Fibroblast of skin of right biceps (primary cell): ENCODE results near the gene EDC3.
"Not testable (repeated sequence)": the region's sequence is repeated elsewhere in the genome, so short reads cannot be mapped to it uniquely, and the experiment has no call there.

Experiments used
- DNase-seq: peaks from one replicate; pipeline ENCODE4 v3.0.0-alpha.2; 2013

The EDC3 gene

GRCh38 chr15:74709011-74709410, 13.2 kb upstream of the EDC3 start:
- DNase-seq: no peak

DNA sequence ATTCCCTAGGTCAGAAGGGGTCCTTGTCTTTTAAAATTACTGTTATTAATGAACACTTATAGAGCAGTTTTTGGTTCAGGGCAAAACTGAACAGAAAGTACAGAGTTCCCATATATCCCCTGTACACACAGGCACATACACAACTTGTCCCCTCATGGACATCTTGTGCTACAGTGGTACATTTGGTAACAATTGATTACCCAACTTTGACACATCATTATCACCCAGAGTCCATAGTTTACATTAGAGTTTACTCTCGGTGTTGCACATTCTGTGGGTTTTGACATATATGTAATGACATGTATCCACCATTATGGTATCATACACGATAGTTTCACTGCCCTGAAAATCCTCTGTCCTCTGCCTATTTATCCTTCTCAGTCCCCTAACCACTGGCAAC, 984 bp upstream of the EDC3 start:
- DNase-seq: no peak

- no peak for DNase-seq
Measured at GRCh38 chr15:74696398-74696729, 540 bp upstream of the EDC3 start.

GRCh38 chr15:74692327-74692726, 3.5 kb downstream of the EDC3 start:
- no peak for DNase-seq

DNA sequence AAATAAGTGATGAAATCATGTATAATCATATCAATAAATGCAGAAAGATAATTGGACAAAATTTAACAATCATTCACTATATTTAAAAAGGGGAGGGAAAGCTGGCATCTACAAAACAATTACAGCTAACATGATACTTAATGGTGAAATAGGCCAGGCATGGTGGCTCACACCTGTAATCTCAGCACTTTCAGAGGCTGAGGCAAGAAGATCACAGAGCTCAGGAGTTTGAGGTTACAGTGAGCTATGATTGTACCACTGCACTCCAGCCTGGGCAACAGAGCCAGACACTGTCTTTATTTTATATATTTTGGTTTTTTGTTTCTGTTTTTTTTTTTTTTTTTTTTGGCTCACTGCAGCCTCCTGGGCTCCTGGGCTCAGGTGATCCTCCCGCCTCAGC, 12.1 kb downstream of the EDC3 start:
- no peak for DNase-seq

DNA sequence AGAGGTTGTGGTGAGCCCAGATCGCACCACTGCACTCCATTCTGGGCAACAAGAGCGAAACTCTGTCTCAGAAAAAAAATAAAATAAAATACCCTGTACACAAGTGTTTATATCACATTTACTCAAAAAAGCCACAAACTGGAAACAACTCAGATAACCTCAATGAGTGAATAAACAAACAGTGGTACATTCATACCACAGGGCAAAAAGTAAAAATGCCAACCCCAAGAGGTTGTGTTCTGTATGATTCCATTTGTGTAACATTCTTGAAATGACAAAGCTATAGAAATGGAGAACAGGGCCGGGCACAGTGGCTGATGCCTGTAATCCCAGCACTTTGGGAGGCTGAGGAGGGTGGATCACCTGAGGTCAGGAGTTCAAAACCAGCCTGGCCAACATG, 12.9 kb downstream of the EDC3 start:
- DNase-seq: no peak

- DNase-seq: no peak
Measured at GRCh38 chr15:74680456-74680855, 15.4 kb downstream of the EDC3 start.

DNA sequence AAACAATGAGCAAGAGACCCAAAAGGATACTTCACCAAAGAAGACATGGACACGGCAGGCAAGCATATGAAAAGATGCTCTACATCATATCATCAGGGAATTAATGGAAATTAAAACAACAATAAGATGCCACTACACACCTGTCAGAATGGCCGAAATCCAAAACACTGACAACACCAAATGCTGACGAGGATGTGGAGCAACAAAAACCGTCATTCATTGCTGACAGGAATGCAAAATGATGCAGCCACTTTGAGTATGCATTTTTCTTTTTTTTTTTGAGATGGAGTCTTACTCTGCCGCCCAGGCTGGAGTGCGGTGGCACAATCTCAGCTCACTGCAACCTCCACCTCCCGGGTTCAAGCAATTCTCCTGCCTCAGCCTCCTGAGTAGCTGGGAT, 19.0 kb downstream of the EDC3 start:
- no peak for DNase-seq

- no peak for DNase-seq
Measured at GRCh38 chr15:74674161-74674560, 21.7 kb downstream of the EDC3 start.

DNA sequence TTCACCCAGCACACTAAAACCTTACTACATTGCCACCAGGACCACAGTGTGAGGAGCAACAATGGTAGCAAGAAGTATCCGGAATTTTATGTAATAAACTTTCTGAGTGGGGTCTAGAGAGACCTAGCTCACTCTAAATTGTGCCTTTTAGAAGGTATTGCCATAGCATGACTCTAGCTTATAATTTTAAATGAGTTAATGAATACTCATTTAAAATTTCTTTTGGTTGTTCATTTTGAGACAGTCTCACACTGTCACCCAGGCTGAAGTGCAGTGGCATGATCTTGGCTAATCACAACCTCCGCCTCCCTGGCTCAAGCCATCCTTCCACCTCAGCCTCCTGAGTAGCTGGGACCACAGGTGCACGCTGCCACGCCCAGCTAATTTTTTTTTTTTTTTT, 26.2 kb downstream of the EDC3 start:
- DNase-seq: no peak

GRCh38 chr15:74667975-74668374, 27.8 kb downstream of the EDC3 start:
- no peak for DNase-seq

- no peak for DNase-seq
Measured at GRCh38 chr15:74664670-74665069, 31.2 kb downstream of the EDC3 start.

DNA sequence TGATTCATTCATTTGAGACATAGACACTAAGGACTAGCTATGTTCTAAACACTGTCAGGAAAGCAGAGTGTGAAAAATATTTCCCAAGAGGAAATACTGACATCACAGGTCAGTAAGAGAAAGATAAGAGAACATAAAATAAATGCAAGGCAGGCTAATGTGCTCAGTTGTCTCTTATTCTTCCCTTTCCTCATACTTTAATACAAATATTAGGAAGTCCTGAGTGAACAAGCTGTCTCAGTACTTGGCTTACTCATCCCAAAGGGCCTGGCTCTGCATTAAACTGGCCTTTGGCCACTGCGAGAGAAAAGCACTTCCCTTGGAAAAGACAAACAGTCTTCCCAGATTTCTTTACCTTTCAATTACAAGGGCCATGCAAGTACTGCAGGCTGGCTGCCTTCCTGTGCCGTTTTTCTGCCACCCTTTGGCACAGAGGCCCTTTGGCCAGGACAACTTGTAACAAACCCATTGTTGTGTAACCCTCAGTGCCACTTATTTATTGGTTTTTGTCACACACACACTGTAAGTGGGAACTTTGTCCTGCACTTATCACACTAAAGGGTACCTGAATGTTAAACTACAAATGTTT, 31.7 kb downstream of the EDC3 start:
- peak; percentile 10 for DNase-seq

DNA sequence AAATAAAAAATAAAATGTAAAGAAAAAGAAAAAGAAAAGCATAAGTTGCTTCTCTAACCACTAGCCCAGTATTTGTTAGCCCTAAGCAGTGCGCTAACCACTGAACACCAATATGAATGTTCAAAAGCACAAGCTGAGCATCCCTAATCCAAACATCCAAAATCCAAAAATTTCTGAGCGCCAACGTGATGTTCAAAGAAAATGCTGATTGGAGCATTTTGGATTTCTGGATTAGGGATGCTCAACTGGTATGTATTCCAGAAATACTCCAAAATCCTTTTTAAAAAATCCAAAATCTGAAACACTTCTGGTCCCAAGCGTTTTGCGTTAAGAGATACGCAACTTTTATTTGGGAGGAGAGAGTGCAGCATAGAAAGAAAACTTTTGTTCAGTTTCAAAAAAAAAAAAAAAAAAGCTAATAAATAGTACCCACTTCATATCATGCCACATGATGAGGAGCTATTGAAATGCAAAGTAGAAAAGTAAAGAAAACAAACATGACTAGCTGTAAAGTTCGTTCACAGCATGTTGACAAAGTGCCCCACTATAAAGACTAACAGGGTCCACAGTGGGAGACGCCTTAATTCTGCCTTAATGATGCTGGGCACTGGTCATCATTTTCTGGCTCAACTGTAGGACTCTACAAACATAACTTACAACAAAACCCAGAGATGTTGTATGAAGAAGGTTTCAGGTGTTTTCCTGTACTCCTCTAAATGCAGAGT, 32.4 kb downstream of the EDC3 start:
- no peak for DNase-seq

DNA sequence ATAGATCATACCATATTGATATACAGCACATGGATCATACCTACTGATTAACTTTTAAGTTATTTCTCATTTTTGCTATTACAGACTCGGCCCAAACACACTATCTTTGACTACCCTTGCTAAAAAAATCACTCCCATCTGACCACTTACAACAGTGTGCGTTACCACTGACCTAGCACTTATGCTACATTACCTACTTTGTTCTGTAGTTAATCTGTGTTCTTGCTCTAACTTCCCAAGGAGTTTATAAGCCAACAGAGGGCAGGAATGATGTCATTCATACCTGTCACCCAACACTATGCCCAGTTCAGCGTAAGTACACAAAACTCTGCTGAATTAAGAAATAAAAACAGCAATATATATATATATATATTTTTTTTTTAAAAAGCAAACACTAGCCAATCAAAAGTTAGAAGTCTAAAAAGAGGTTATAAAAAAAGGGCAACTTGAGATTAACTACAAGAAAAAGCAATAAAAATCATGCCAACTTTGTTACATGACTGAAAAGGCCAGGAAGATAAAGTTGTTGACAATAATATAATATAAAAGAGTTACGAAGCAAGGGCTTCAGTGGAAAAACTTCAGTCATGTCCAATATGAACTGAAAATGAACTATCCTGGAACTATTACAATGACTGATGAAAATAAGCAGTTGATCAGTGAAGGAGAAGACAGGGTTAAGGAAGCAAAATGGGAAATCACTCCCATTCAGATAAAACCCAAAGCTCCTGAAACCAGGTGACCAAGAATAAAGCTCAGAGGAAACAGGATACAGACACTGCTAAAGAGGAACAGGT, 33.6 kb downstream of the EDC3 start:
- no peak for DNase-seq

DNA sequence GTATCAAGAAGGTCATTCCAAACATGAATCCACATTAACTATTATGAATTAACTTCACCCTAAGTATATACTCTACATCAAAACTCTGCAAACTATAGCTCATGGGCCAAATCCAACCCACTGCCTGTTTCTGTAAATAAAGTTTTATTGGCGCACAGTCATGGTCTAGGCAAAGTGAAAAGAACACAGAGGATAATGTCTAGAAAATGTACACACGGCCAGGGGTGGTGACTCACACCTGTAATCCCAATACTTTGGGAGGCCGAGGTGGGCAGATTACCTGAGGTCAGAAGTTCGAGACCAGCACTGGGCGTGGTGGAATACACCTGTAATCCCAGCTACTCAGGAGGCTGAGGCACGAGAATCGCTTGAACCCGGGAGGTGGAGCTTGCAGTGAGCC, 34.5 kb downstream of the EDC3 start:
- not testable (repeated sequence) for DNase-seq

- DNase-seq: peak; percentile 78
Measured at GRCh38 chr15:74657846-74658245, 38.0 kb downstream of the EDC3 start.

GRCh38 chr15:74656935-74657535, 38.8 kb downstream of the EDC3 start:
- no peak for DNase-seq

DNA sequence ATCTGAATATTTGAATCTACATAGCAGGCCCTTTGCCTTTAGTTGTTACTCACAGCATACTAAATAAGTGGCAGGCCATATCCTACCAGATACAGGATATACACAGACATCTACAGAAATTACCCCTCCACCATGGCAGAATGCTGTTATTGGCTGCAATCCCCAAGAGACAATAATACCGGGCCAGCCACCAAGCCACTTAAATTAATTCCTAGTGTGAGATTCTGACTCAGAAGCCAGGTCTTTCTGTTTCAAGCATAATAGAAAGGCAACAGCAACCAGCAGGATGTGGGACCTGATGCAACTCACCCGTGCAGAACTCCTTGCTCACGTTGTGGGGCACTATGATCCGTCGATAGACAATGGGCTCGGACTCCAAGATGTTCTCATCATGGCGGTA, 40.4 kb downstream of the EDC3 start:
- peak; percentile 74 for DNase-seq

GRCh38 chr15:74653426-74654102, 42.3 kb downstream of the EDC3 start:
- DNase-seq: peak; percentile 76

- no peak for DNase-seq
Measured at GRCh38 chr15:74651242-74651741, 44.5 kb downstream of the EDC3 start.

DNA sequence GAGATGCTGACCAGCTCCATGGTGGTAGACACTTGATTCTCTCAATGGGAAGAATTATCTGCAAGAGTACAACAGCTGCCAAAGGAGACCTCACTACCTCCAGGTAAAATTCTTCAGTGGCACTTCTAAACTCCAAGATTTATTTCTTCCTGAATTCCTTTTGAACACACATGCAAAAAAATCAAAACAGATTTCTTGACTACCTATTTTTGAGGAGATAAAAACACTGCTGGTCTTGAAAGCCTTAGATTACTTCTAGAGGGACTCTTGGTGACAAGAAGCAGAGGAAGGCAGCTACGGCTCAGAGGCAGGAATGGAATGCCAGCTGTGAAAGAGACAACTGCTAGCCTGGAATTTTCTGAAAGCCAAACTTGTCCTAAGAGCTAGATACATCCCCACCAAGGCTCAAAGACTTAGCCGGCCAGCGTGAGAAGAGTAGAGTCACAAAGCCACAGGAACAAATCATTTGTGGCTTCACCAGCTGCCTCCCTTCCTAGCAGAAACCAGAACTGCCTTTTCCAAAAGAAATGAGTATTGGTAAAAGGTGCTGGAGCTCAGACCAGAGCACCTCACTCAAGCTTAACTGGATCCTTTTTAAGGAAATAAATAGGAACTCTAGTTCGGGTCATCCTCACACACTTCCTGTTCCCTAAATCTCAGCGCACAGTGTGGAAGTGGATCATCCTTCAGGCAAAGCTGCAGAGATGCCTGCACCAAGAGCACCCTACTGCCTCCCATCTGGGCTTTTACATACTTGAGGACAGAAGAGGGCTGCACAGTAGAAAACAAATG, 47.6 kb downstream of the EDC3 start:
- no peak for DNase-seq
